T-helper 9 cell (primary cell): ENCODE measurements around the gene MT1B.

ENCODE experiments used
- DNase-seq: peaks from one replicate; pipeline ENCODE4 v3.0.0-alpha.2; 2020
- total RNA-seq, 2 donors: gene quantifications; one replicate each; lab custom pipeline; 2026; lab: John Stamatoyannopoulos, UW

Gene MT1B
- total RNA-seq: 0 reads per million in 2 donors

- DNase-seq: no peak
Measured at GRCh38 chr16:56651586-56651985, at the start of gene MT1B. Gene MT1B, plus strand, starts transcription at chr16:56651886. Its CDS starts 68 bp downstream, at chr16:56651954.

GRCh38 chr16:56603589-56603988, 48.1 kb upstream of the MT1B start:
- no peak for DNase-seq

- no peak for DNase-seq
Measured at GRCh38 chr16:56604966-56605365, 46.7 kb upstream of the MT1B start.

GRCh38 chr16:56605475-56605874, 46.2 kb upstream of the MT1B start:
- DNase-seq: no peak

GRCh38 chr16:56606071-56606475, 45.6 kb upstream of the MT1B start:
- no peak for DNase-seq

GRCh38 chr16:56606476-56607108, 45.1 kb upstream of the MT1B start:
- DNase-seq: no peak

- DNase-seq: no peak
Measured at GRCh38 chr16:56607109-56607618, 44.5 kb upstream of the MT1B start.

GRCh38 chr16:56607675-56608042, 44.0 kb upstream of the MT1B start:
- DNase-seq: no peak

GRCh38 chr16:56608043-56608875, 43.4 kb upstream of the MT1B start, which contains the start of gene MT2A:
Gene MT2A, plus strand, starts transcription at chr16:56608584. Its CDS starts 72 bp downstream, at chr16:56608656.
- DNase-seq: peak; percentile 76

GRCh38 chr16:56608876-56609462, 42.7 kb upstream of the MT1B start:
- DNase-seq: no peak

- DNase-seq: peak; percentile 60
Measured at GRCh38 chr16:56609463-56609921, 42.2 kb upstream of the MT1B start.

- peak; percentile 48 for DNase-seq
Measured at GRCh38 chr16:56610017-56610608, 41.6 kb upstream of the MT1B start.

- DNase-seq: no peak
Measured at GRCh38 chr16:56610609-56611111, 41.0 kb upstream of the MT1B start.

- no peak for DNase-seq
Measured at GRCh38 chr16:56611281-56611833, 40.3 kb upstream of the MT1B start.

GRCh38 chr16:56613706-56614105, 38.0 kb upstream of the MT1B start:
- DNase-seq: no peak

GRCh38 chr16:56614549-56614991, 37.1 kb upstream of the MT1B start:
- no peak for DNase-seq

GRCh38 chr16:56615353-56615752, 36.3 kb upstream of the MT1B start:
- no peak for DNase-seq

GRCh38 chr16:56616608-56617211, 35.0 kb upstream of the MT1B start:
- no peak for DNase-seq

GRCh38 chr16:56617212-56618085, 34.2 kb upstream of the MT1B start:
- DNase-seq: peak; percentile 38

GRCh38 chr16:56618138-56618537, 33.5 kb upstream of the MT1B start:
- DNase-seq: no peak
